ENCODE data around the gene GTF2E1.

DNA sequence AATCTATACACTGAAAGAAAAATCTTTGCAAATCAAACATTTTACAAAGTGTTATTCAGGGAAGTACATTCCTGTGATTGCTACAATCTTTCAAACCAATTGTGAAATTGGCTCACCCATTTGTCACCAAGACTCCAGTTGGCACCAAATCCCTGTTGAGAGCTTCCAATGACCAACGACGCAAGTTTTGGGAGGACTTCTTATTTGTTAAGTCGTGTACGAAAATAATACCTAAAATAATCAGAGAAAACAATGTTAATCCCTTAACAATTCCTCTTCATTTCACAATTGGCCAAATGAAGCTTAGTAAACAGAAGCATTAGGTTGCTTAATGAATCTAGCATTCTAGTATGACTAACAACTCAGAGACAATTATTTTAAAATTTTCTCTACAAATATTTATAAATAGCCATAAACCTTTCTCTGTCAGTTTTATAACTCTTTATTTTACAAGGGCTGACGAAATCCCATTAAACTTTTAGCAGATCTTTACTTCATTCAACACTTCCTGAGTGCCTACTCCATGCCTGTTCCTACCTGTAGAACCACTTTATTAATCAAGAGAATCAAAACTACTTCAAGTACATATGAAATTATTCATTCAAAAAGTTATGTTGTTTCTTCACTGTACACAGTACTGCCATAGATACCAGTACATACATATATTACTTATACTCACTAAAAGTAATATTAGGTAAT is 36.5 kb upstream of the GTF2E1 start:
- TF ChIP-seq FOXM1 (IDR thresholded peaks at IDR 0.05; ENCODE audit: borderline replicate concordance) (no peak), TARDBP (IDR thresholded peaks at IDR 0.05) (no peak), HDGF (IDR thresholded peaks at IDR 0.05; ENCODE audit: borderline replicate concordance) (no peak), FOXK2 (IDR thresholded peaks at IDR 0.05) (no peak), FOXA1 (IDR thresholded peaks at IDR 0.05) (no peak), L3MBTL2 (conservative IDR thresholded peaks at IDR 0.05) (no peak), BHLHE40 (IDR thresholded peaks at IDR 0.05; ENCODE audit: borderline replicate concordance) (no peak), ZNF384 (IDR thresholded peaks at IDR 0.05) (no peak), ARNT (IDR thresholded peaks at IDR 0.05) (no peak)
